ENCODE measurements around the gene ADCY5. TPM values are rescaled to one million over a fixed set of nuclear protein-coding genes. Genes with fewer than 3 reads are reported as not detected.

Gene ADCY5
- total RNA-seq, 1 donor, result under 0.01 TPM

GRCh38 chr3:123423806-123424205 is 25.1 kb downstream of the ADCY5 start:
- H3K4me3 ChIP-seq (ENCODE audit: low read depth, low read length), result no peak overlapping the region
- TF ChIP-seq CTCF (IDR thresholded peaks at IDR 0.05; ENCODE audit: insufficient read depth, low read length), result no peak
- DNase-seq (ENCODE audit: low read depth), result no peak

GRCh38 chr3:123423031-123423430 is 25.9 kb downstream of the ADCY5 start:
- H3K4me3 ChIP-seq (ENCODE audit: low read depth, low read length), result no peak overlapping the region
- TF ChIP-seq CTCF (IDR thresholded peaks at IDR 0.05; ENCODE audit: insufficient read depth, low read length), result no peak
- no peak for DNase-seq (ENCODE audit: low read depth)

GRCh38 chr3:123422457-123422856 is 26.4 kb downstream of the ADCY5 start:
- no peak overlapping the region for H3K4me3 ChIP-seq (ENCODE audit: low read depth, low read length)
- no peak for DNase-seq (ENCODE audit: low read depth)
- no peak for TF ChIP-seq CTCF (IDR thresholded peaks at IDR 0.05; ENCODE audit: insufficient read depth, low read length)

GRCh38 chr3:123421353-123422174 is 27.3 kb downstream of the ADCY5 start:
- no peak for TF ChIP-seq CTCF (IDR thresholded peaks at IDR 0.05; ENCODE audit: insufficient read depth, low read length)
- no peak for DNase-seq (ENCODE audit: low read depth)
- H3K4me3 ChIP-seq (ENCODE audit: low read depth, low read length), result no peak overlapping the region

GRCh38 chr3:123420416-123420968 is 28.4 kb downstream of the ADCY5 start:
- no peak for DNase-seq (ENCODE audit: low read depth)
- no peak overlapping the region for H3K4me3 ChIP-seq (ENCODE audit: low read depth, low read length)
- no peak for TF ChIP-seq CTCF (IDR thresholded peaks at IDR 0.05; ENCODE audit: insufficient read depth, low read length)

GRCh38 chr3:123419850-123420297 is 29.0 kb downstream of the ADCY5 start:
- TF ChIP-seq CTCF (IDR thresholded peaks at IDR 0.05; ENCODE audit: insufficient read depth, low read length), result no peak
- no peak overlapping the region for H3K4me3 ChIP-seq (ENCODE audit: low read depth, low read length)
- DNase-seq (ENCODE audit: low read depth), result no peak

Measured in fibroblast of the aortic adventitia (primary cell).